PFSK-1 (cell line): ENCODE data around the gene LGALS1.

Experiments used
- FOXP2 ChIP-seq: optimal IDR thresholded peaks from 2 replicates; pipeline ENCODE3; 2011; ENCODE audit warnings: borderline replicate concordance, control low read depth, inconsistent platforms; ENCODE audit not compliant: insufficient read depth; ENCODE audit errors: extremely low read length, extremely low read depth
- POLR2AphosphoS5 ChIP-seq: IDR thresholded peaks from 2 replicates; pipeline ENCODE4 v1.6.1; 2012; ENCODE audit warnings: low read depth, mild to moderate bottlenecking, control low read depth, low read length, moderate library complexity
- REST ChIP-seq, 2 experiments: IDR thresholded peaks; 2 replicates each; pipeline versions ENCODE4 v1.6.1 to v1.8.0; 2011 to 2012; ENCODE audit warnings: low read depth in 2 of 2, low read length in 2 of 2, control low read depth in 1 of 2, inconsistent platforms in 1 of 2, mild to moderate bottlenecking in 1 of 2, moderate library complexity in 1 of 2; ENCODE audit not compliant: insufficient read depth in 1 of 2
- SIN3A ChIP-seq: IDR thresholded peaks from 2 replicates; pipeline ENCODE4 v1.6.1; 2012; ENCODE audit warnings: mild to moderate bottlenecking, low read length, moderate library complexity, borderline replicate concordance; ENCODE audit not compliant: insufficient read depth
- TAF1 ChIP-seq: IDR thresholded peaks from 2 replicates; pipeline ENCODE4 v1.6.1; 2012; ENCODE audit warnings: low read length, control low read depth, borderline replicate concordance; ENCODE audit not compliant: insufficient read depth

Gene LGALS1

GRCh38 chr22:37635157-37635556, 40.3 kb upstream of the LGALS1 start:
- TF ChIP-seq SIN3A = no peak
- TF ChIP-seq TAF1 = no peak
- TF ChIP-seq REST (IDR thresholded peaks at IDR 0.05; ENCODE audit: insufficient read depth in 1 of 2, low read depth in 2 of 2, low read length in 2 of 2) = no peak
- TF ChIP-seq POLR2AphosphoS5 = no peak
- no peak for TF ChIP-seq FOXP2

- no peak for TF ChIP-seq REST (IDR thresholded peaks at IDR 0.05; ENCODE audit: insufficient read depth in 1 of 2, low read depth in 2 of 2, low read length in 2 of 2)
- peak; percentile 74 for TF ChIP-seq FOXP2
Measured at GRCh38 chr22:37636186-37636948, 39.1 kb upstream of the LGALS1 start.

- TF ChIP-seq TAF1 (no peak), SIN3A (no peak), REST (IDR thresholded peaks at IDR 0.05; ENCODE audit: insufficient read depth in 1 of 2, low read depth in 2 of 2, low read length in 2 of 2) (no peak), FOXP2 (no peak)
Measured at GRCh38 chr22:37636949-37637273, 38.5 kb upstream of the LGALS1 start.

- TF ChIP-seq REST (IDR thresholded peaks at IDR 0.05; ENCODE audit: insufficient read depth in 1 of 2, low read depth in 2 of 2, low read length in 2 of 2) (no peak), FOXP2 (no peak), POLR2AphosphoS5 (no peak), TAF1 (no peak), SIN3A (no peak)
Measured at GRCh38 chr22:37638391-37639069, 36.9 kb upstream of the LGALS1 start.
